Measurements from ENCODE around the gene MAN2A2. TPM values are rescaled to one million over a fixed set of nuclear protein-coding genes. Genes with fewer than 3 reads are reported as not detected.

Gene MAN2A2
- total RNA-seq, 2 experiments from 2014 or later = 11.6 to 12.2 TPM

DNA sequence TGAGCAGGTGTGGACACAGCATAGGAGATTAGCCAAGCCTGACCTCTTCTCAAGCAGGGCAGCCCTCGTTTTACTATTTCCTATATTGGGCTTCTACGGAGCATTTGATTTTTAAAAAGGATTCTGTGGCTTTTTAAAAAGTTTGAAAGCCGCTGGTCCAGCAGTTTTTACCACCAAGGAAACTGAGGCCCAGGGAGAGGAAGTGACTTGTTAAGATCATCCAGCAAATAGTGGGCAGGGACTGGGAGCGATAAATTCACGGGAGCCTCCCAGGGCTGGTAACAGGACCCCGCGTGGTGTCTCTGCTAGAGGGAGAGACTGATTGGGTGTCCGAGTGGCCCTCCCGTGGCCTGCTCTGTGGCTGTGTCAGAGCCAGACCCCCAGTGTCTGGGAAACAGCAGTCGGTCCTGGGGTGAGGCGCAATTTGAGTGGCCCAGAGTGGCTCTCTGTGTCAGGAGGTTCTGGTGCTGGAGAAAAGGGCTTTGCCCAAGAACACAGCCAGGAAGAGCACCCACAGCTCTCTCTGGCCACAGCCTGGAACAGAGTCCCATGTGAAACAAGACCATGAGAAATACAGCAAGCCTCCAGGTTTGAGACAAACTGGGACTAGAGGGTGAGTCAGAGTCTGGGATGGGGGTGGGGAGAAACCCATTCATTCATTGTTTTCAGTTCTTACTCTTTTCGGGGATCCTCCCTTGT lies 30.5 kb upstream of the MAN2A2 start:
- H3K79me2 ChIP-seq (ENCODE audit: insufficient read depth, low read depth, low read length) = no peaks in the 10 kb centered on the region
- peak overlapping the region; percentile 90 for H3K4me2 ChIP-seq (ENCODE audit: low read length)
- intact Hi-C loops (cut with micrococcal nuclease; ENCODE audit: unreplicated experiment) = loop anchor here (1.0 to 5.0 kb wide), 2 partner anchors 54 to 85 kb away; no protein-coding TSS in a partner anchor
- no peaks in the 10 kb centered on the region for H3K9me3 ChIP-seq (ENCODE audit: low read length)
- peak overlapping the region; percentile 78 for H3K4me3 ChIP-seq (ENCODE audit: low read depth, low read length, poor library complexity, severe bottlenecking)
- no peak for TF ChIP-seq EZH2phosphoT487 (IDR thresholded peaks at IDR 0.05; ENCODE audit: borderline replicate concordance, low read depth, low read length)
- TF ChIP-seq, protein P1, sequence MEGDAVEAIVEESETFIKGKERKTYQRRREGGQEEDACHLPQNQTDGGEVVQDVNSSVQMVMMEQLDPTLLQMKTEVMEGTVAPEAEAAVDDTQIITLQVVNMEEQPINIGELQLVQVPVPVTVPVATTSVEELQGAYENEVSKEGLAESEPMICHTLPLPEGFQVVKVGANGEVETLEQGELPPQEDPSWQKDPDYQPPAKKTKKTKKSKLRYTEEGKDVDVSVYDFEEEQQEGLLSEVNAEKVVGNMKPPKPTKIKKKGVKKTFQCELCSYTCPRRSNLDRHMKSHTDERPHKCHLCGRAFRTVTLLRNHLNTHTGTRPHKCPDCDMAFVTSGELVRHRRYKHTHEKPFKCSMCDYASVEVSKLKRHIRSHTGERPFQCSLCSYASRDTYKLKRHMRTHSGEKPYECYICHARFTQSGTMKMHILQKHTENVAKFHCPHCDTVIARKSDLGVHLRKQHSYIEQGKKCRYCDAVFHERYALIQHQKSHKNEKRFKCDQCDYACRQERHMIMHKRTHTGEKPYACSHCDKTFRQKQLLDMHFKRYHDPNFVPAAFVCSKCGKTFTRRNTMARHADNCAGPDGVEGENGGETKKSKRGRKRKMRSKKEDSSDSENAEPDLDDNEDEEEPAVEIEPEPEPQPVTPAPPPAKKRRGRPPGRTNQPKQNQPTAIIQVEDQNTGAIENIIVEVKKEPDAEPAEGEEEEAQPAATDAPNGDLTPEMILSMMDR (conservative IDR thresholded peaks at IDR 0.05; ENCODE audit: low read length) = no peak
- no peaks in the 10 kb centered on the region for H3K36me3 ChIP-seq (ENCODE audit: insufficient read depth, low read length)
- ChIA-PET CTCF (ENCODE audit: unreplicated experiment) (no interaction called here), POLR2A (no interaction called here)
- H2AFZ ChIP-seq (ENCODE audit: low read length) = no peak overlapping the region
- no peak overlapping the region for H3K27ac ChIP-seq (ENCODE audit: low read depth, low read length, poor library complexity, severe bottlenecking)
- DNase-seq (ENCODE audit: low spot score) = no peak
- peaks cover 36% of the 10 kb centered on the region for H3K4me1 ChIP-seq (ENCODE audit: insufficient read depth, low read length, poor library complexity, severe bottlenecking)
- BruUV-seq (replicated peaks) = no TSS peak
- H4K20me1 ChIP-seq (ENCODE audit: insufficient read depth, low read length) = no peaks in the 10 kb centered on the region; the same call in 1 of the 2 replicates
- no peaks in the 10 kb centered on the region for H3K9me2 ChIP-seq (ENCODE audit: insufficient read depth, low read length)

DNA sequence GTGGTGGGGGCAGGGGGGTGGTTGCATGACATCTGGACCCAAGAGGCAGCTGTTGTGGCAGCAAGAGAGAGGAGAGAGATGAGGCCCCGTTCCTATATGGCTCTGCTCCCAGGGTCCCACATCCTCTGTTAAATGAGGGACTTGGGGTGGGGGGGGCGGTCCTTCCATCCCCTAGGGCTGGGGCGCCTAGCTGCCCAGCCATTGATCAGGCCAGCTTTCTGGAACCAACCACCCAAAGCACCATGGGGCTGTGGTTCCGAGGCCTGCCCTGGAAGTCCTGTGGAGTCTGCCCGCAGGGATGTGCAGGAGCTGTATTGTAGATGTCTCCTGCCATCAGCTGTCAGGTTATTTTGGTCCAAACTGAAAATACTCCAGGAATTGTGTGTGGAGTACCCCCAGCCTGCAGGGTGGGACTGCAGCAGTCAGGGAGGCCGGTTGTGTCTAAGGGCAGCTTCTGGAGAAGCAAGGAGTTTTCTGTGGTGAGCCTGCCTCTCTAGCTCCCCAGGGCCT lies 29.6 kb upstream of the MAN2A2 start:
- H3K36me3 ChIP-seq (ENCODE audit: insufficient read depth, low read length) = no peaks in the 10 kb centered on the region
- no peaks in the 10 kb centered on the region; the same call in 1 of the 2 replicates for H4K20me1 ChIP-seq (ENCODE audit: insufficient read depth, low read length)
- H3K9me3 ChIP-seq (ENCODE audit: low read length) = no peaks in the 10 kb centered on the region
- no peak overlapping the region for H2AFZ ChIP-seq (ENCODE audit: low read length)
- H3K4me3 ChIP-seq (ENCODE audit: low read depth, low read length, poor library complexity, severe bottlenecking) = no peak overlapping the region
- no peak overlapping the region for H3K4me2 ChIP-seq (ENCODE audit: low read length)
- POLR2A ChIA-PET = no interaction called here
- BruUV-seq (replicated peaks) = no TSS peak
- H3K9me2 ChIP-seq (ENCODE audit: insufficient read depth, low read length) = no peaks in the 10 kb centered on the region
- no peak for TF ChIP-seq EZH2phosphoT487 (IDR thresholded peaks at IDR 0.05; ENCODE audit: borderline replicate concordance, low read depth, low read length)
- TF ChIP-seq, protein P1 (conservative IDR thresholded peaks at IDR 0.05; ENCODE audit: low read length) = no peak
- H3K79me2 ChIP-seq (ENCODE audit: insufficient read depth, low read depth, low read length) = no peaks in the 10 kb centered on the region
- H3K4me1 ChIP-seq (ENCODE audit: insufficient read depth, low read length, poor library complexity, severe bottlenecking) = peaks cover 36% of the 10 kb centered on the region
- H3K27ac ChIP-seq (ENCODE audit: low read depth, low read length, poor library complexity, severe bottlenecking) = no peak overlapping the region
- CTCF ChIA-PET (ENCODE audit: unreplicated experiment) = interaction anchor here (0.6 kb wide), 1 partner anchor 491 kb away, joined by 3 read pairs; no protein-coding TSS in a partner anchor
- intact Hi-C loops (cut with micrococcal nuclease; ENCODE audit: unreplicated experiment) = loop anchor here (5.0 kb wide), 1 partner anchor 86 kb away; no protein-coding TSS in a partner anchor
- no peak for DNase-seq (ENCODE audit: low spot score)

Measured in OCI-LY7 (cell line).